OCI-LY1 (cell line): ENCODE results near the gene MDM1.

Experiments used
- H2AFZ ChIP-seq: fragments of 200-600 bp; sonication (generic), shearing (Covaris generic); 2 replicates; pipeline ENCODE4 v1.6.0; 2014; ENCODE audit warnings: antibody characterized with exemption, mild to moderate bottlenecking, low read length
- H3F3A ChIP-seq: fragments of 200-600 bp; sonication (generic), shearing (Covaris generic); 2 replicates; pipeline ENCODE4 v1.6.0; 2014; ENCODE audit warnings: mild to moderate bottlenecking, antibody characterized with exemption, low read length, moderate library complexity; ENCODE audit not compliant: insufficient read depth
- H3K27ac ChIP-seq: fragments of 200-600 bp; sonication (generic); 2 replicates; pipeline ENCODE4 v1.5.1; 2014; ENCODE audit warnings: low read length, mixed run types, mild to moderate bottlenecking, low read depth; ENCODE audit not compliant: poor library complexity, severe bottlenecking
- H3K27me3 ChIP-seq: fragments of 200-600 bp; sonication (generic); 2 replicates; pipeline ENCODE4 v1.6.0; 2014; ENCODE audit warnings: antibody characterized with exemption, mild to moderate bottlenecking, low read length, moderate library complexity; ENCODE audit not compliant: insufficient read depth
- H3K36me3 ChIP-seq: fragments of 200-600 bp; sonication (generic); 2 replicates; pipeline ENCODE4 v1.6.1; 2014; ENCODE audit warnings: mild to moderate bottlenecking, antibody characterized with exemption, low read length, moderate library complexity, mixed read lengths; ENCODE audit not compliant: insufficient read depth
- H3K4me1 ChIP-seq: fragments of 200-600 bp; sonication (generic); 2 replicates; pipeline ENCODE4 v1.5.1; 2014; ENCODE audit warnings: mild to moderate bottlenecking, low read length, moderate library complexity; ENCODE audit not compliant: insufficient read depth, severe bottlenecking
- H3K4me2 ChIP-seq: fragments of 200-600 bp; sonication (generic), shearing (Covaris generic); 2 replicates; pipeline ENCODE4 v1.6.1; 2014; ENCODE audit warnings: low read length
- H3K4me3 ChIP-seq: fragments of 200-600 bp; sonication (generic); 2 replicates; pipeline ENCODE4 v1.5.1; 2014; ENCODE audit warnings: low read length, low read depth, mild to moderate bottlenecking, mixed read lengths; ENCODE audit not compliant: poor library complexity, severe bottlenecking
- H3K79me2 ChIP-seq: fragments of 200-600 bp; shearing (Covaris generic); 2 replicates; pipeline ENCODE4 v1.6.1; 2016; ENCODE audit warnings: mixed run types, low read length, mixed read lengths; ENCODE audit not compliant: insufficient read depth
- H3K9ac ChIP-seq: fragments of 200-600 bp; sonication (generic), shearing (Covaris generic); 2 replicates; pipeline ENCODE4 v1.6.1; 2014; ENCODE audit warnings: mild to moderate bottlenecking, low read length, mixed read lengths
- H3K9me2 ChIP-seq: fragments of 200-600 bp; sonication (generic), shearing (Covaris generic); 2 replicates; pipeline ENCODE4 v1.6.1; 2014; ENCODE audit warnings: low read depth, mild to moderate bottlenecking, low read length, mixed read lengths
- H3K9me3 ChIP-seq: fragments of 200-600 bp; shearing (Covaris generic); 2 replicates; pipeline ENCODE4 v1.6.1; 2014; ENCODE audit warnings: low read length, mixed read lengths
- H4K20me1 ChIP-seq: fragments of 200-600 bp; sonication (generic), shearing (Covaris generic); 2 replicates; pipeline ENCODE4 v1.6.0; 2016; ENCODE audit warnings: mild to moderate bottlenecking, low read length; ENCODE audit not compliant: insufficient read depth
- CTCF ChIP-seq: fragments of 200-600 bp; sonication (generic), shearing (Covaris generic); IDR thresholded peaks from 2 replicates; pipeline ENCODE4 v1.5.1; 2017; ENCODE audit warnings: mild to moderate bottlenecking, antibody characterized with exemption, low read length, moderate library complexity, mixed read lengths
- EZH2 ChIP-seq: fragments of 200-600 bp; sonication (generic), shearing (Covaris generic); IDR thresholded peaks from 2 replicates; pipeline ENCODE4 v1.8.0; 2017; ENCODE audit warnings: borderline replicate concordance, mixed run types, mild to moderate bottlenecking, antibody characterized with exemption, low read length, moderate library complexity, mixed read lengths

MDM1 gene

GRCh38 chr12:68344126-68344525 lies 12.0 kb upstream of the MDM1 start:
- H3K27me3 ChIP-seq: no peaks in the 10 kb centered on the region; the same call in 1 of the 2 replicates
- no peaks in the 10 kb centered on the region for H3K36me3 ChIP-seq
- H2AFZ ChIP-seq: no peak overlapping the region
- no peaks in the 10 kb centered on the region for H3K79me2 ChIP-seq
- no peaks in the 10 kb centered on the region for H3F3A ChIP-seq
- H3K9me2 ChIP-seq: no peaks in the 10 kb centered on the region
- no peak overlapping the region for H3K27ac ChIP-seq
- H3K9ac ChIP-seq: no peak overlapping the region
- H4K20me1 ChIP-seq: no peaks in the 10 kb centered on the region
- H3K4me1 ChIP-seq: no peaks in the 10 kb centered on the region
- no peaks in the 10 kb centered on the region for H3K9me3 ChIP-seq
- no peak overlapping the region for H3K4me2 ChIP-seq
- no peak overlapping the region for H3K4me3 ChIP-seq
- TF ChIP-seq CTCF (no peak), EZH2 (no peak)

GRCh38 chr12:68342966-68343365 lies 10.8 kb upstream of the MDM1 start:
- Histone ChIP-seq H3K9ac (no peak overlapping the region), H3K4me3 (no peak overlapping the region), H3F3A (no peaks in the 10 kb centered on the region), H4K20me1 (no peaks in the 10 kb centered on the region), H3K27me3 (no peaks in the 10 kb centered on the region; the same call in 1 of the 2 replicates), H3K4me2 (no peak overlapping the region), H3K79me2 (no peaks in the 10 kb centered on the region), H3K36me3 (no peaks in the 10 kb centered on the region), H3K27ac (no peak overlapping the region), H3K9me2 (no peaks in the 10 kb centered on the region), H2AFZ (no peak overlapping the region), H3K9me3 (no peaks in the 10 kb centered on the region), H3K4me1 (no peaks in the 10 kb centered on the region)
- TF ChIP-seq EZH2 (no peak), CTCF (no peak)

- Histone ChIP-seq H3K4me1 (no peaks in the 10 kb centered on the region), H3K4me3 (no peak overlapping the region), H3K27ac (no peak overlapping the region), H3K4me2 (no peak overlapping the region), H3K79me2 (no peaks in the 10 kb centered on the region), H3K9me3 (no peaks in the 10 kb centered on the region), H4K20me1 (no peaks in the 10 kb centered on the region), H3K36me3 (no peaks in the 10 kb centered on the region), H2AFZ (no peak overlapping the region), H3K9ac (no peak overlapping the region), H3K9me2 (no peaks in the 10 kb centered on the region), H3K27me3 (no peaks in the 10 kb centered on the region; the same call in 1 of the 2 replicates), H3F3A (no peaks in the 10 kb centered on the region)
- no peak for TF ChIP-seq CTCF
- no peak for TF ChIP-seq EZH2
Measured at GRCh38 chr12:68341822-68342221, 9.7 kb upstream of the MDM1 start.
